GM18951 (cell line): ENCODE measurements around the gene KLK1.

Experiments
- POLR2A ChIP-seq: IDR thresholded peaks from 4 replicates; pipeline ENCODE4 v1.6.1; 2011; ENCODE audit warnings: mild to moderate bottlenecking; ENCODE audit not compliant: insufficient read length, insufficient read depth; ENCODE audit errors: extremely low read depth
- in situ Hi-C: fragments of 300-500 bp; cut with MboI; formaldehyde crosslinking; loops from one replicate; pipeline ENCODE4 v1.12.0; 2022; ENCODE audit warnings: low sequenced_read_pairs, mixed read lengths, inconsistent platforms; ENCODE audit not compliant: unreplicated experiment

KLK1 gene

GRCh38 chr19:50823389-50824042, at the start of gene KLK1:
TSS of gene KLK1 (minus strand) at chr19:50823787. CDS start at chr19:50823748, 39 bp downstream.
- no peak for TF ChIP-seq POLR2A
- in situ Hi-C loops: no loop called here

GRCh38 chr19:50873056-50873455, 49.5 kb upstream of the KLK1 start, which contains the start of gene KLK2:
TSS of gene KLK2 (plus strand) at chr19:50873439. CDS start at chr19:50873474, 35 bp downstream.
- in situ Hi-C loops: no loop called here
- TF ChIP-seq POLR2A: no peak

- in situ Hi-C loops: no loop called here
- TF ChIP-seq POLR2A: no peak
These were observed 47.0 kb upstream of the KLK1 start for GRCh38 chr19:50870417-50871089.

- in situ Hi-C loops: no loop called here
- TF ChIP-seq POLR2A: no peak
These were observed 45.9 kb upstream of the KLK1 start for GRCh38 chr19:50869479-50869878.

- no peak for TF ChIP-seq POLR2A
- in situ Hi-C loops: no loop called here
These were observed 38.1 kb upstream of the KLK1 start for GRCh38 chr19:50861496-50862286.

DNA sequence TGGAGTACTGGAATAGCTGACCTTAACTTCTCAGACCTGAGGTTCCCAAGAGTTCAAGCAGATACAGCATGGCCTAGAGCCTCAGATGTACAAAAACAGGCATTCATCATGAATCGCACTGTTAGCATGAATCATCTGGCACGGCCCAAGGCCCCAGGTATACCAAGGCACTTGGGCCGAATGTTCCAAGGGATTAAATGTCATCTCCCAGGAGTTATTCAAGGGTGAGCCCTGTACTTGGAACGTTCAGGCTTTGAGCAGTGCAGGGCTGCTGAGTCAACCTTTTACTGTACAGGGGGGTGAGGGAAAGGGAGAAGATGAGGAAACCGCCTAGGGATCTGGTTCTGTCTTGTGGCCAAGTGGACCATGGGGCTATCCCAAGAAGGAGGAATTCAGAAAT, 37.4 kb upstream of the KLK1 start:
- in situ Hi-C loops: no loop called here
- no peak for TF ChIP-seq POLR2A

GRCh38 chr19:50859849-50860248, 36.3 kb upstream of the KLK1 start:
- TF ChIP-seq POLR2A: no peak
- in situ Hi-C loops: no loop called here

- TF ChIP-seq POLR2A: no peak
- in situ Hi-C loops: no loop called here
These were observed 35.3 kb upstream of the KLK1 start for GRCh38 chr19:50858886-50859285.

- in situ Hi-C loops: no loop called here
These were observed 33.8 kb upstream of the KLK1 start for GRCh38 chr19:50857366-50857765.

DNA sequence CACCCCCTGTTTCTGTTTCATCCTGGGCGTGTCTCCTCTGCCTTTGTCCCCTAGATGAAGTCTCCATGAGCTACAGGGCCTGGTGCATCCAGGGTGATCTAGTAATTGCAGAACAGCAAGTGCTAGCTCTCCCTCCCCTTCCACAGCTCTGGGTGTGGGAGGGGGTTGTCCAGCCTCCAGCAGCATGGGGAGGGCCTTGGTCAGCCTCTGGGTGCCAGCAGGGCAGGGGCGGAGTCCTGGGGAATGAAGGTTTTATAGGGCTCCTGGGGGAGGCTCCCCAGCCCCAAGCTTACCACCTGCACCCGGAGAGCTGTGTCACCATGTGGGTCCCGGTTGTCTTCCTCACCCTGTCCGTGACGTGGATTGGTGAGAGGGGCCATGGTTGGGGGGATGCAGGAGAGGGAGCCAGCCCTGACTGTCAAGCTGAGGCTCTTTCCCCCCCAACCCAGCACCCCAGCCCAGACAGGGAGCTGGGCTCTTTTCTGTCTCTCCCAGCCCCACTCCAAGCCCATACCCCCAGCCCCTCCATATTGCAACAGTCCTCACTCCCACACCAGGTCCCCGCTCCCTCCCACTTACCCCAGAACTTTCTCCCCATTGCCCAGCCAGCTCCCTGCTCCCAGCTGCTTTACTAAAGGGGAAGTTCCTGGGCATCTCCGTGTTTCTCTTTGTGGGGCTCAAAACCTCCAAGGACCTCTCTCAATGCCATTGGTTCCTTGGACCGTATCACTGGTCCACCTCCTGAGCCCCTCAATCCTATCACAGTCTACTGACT, 31.2 kb upstream of the KLK1 start, which contains the start of gene KLK3:
Gene KLK3, plus strand, starts transcription at position 280 of the 775 bp plus-strand sequence. Its CDS starts 41 bp downstream, at position 321.
- no peak for TF ChIP-seq POLR2A
- in situ Hi-C loops: no loop called here

More at GRCh38 chr19:50857366-50857765, 33.8 kb upstream of the KLK1 start:
- no peak for TF ChIP-seq POLR2A

GRCh38 chr19:50851620-50852019, 28.0 kb upstream of the KLK1 start:
- in situ Hi-C loops: no loop called here
- TF ChIP-seq POLR2A: no peak

DNA sequence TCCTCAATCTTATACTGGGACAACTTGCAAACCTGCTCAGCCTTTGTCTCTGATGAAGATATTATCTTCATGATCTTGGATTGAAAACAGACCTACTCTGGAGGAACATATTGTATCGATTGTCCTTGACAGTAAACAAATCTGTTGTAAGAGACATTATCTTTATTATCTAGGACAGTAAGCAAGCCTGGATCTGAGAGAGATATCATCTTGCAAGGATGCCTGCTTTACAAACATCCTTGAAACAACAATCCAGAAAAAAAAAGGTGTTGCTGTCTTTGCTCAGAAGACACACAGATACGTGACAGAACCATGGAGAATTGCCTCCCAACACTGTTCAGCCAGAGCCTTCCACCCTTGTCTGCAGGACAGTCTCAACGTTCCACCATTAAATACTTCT, 27.2 kb upstream of the KLK1 start:
- in situ Hi-C loops: no loop called here
- TF ChIP-seq POLR2A: no peak
